ENCODE results near the gene SPATC1L.

DNA sequence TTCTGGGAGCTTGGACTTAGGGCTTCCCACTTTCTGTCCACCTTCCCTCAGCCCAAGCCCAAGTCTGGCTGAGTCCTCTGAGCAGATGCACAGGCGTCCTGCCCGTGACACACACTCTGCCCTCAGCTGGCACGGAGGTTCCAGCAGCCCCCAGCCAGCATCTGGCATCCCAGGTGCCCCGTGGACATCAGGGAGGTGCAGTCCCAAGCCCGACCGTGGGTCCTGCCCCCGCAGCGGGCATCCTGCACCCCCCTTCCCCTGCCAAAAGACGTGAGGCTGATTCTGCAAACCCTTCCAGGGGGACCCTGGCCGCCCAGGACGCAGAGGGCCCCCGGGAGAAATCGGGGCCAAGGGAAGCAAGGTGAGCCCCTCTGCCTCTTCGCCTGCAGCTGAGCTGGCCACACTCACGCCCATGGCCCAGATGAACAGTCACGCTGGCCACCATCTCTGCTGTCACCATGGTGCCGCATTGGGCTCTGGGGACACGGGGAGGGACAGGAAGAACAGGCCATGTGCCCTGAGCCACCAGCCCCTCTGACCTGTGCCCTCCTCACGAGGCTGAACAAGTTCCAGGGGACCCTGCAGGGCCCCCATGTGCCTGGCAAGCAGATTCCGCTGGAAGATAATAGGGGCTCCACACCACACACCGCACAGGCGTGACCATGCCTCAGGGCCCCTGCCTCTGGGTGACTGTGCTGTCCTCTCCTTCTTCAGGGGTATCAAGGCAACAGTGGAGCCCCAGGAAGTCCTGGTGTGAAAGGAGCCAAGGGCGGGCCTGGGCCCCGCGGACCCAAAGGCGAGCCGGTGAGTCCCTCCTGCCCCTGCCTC is 65.7 kb downstream of the SPATC1L start:
- TF ChIP-seq EZH2 (IDR thresholded peaks at IDR 0.05; ENCODE audit: borderline replicate concordance, insufficient read depth, low read length, poor library complexity, severe bottlenecking) (no peak), CTCF (IDR thresholded peaks at IDR 0.05; ENCODE audit: poor library complexity, severe bottlenecking) (no peak), POLR2AphosphoS5 (IDR thresholded peaks at IDR 0.05) (no peak), EP300 (conservative IDR thresholded peaks at IDR 0.05; ENCODE audit: poor library complexity, severe bottlenecking) (no peak), REST (IDR thresholded peaks at IDR 0.05; ENCODE audit: borderline replicate concordance) (no peak), TAF1 (IDR thresholded peaks at IDR 0.05; ENCODE audit: low read depth) (no peak), RAD21 (conservative IDR thresholded peaks at IDR 0.05) (no peak), MXI1 (conservative IDR thresholded peaks at IDR 0.05; ENCODE audit: poor library complexity, severe bottlenecking) (no peak)
